Epithelial cell of proximal tubule (primary cell): Measurements from ENCODE around the gene RPS6KA2. TPM values are rescaled to one million over a fixed set of nuclear protein-coding genes. Genes with fewer than 3 reads are reported as not detected.

Experiments
- DNase-seq: peaks from one replicate; pipeline ENCODE4 v3.0.0-alpha.2; 2011; ENCODE audit warnings: low read depth
- H3K4me3 ChIP-seq: 2 replicates; pipeline ENCODE4 v1.5.1; 2011; ENCODE audit warnings: low read depth, mild to moderate bottlenecking, low read length
- CTCF ChIP-seq: conservative IDR thresholded peaks from 2 replicates; pipeline ENCODE4 v1.5.1; 2012; ENCODE audit warnings: low read depth, mild to moderate bottlenecking, low read length
- total RNA-seq: library from RNA; depleted of rRNA; stranded (reverse); fragments of >200 nt; gene quantifications from 2 replicates; pipeline ENCODE4 v1.2.3, GENCODE V29; 2015

RPS6KA2 gene
- total RNA-seq, 1 donor from 2014 or later: 20.8 TPM

- no peak for DNase-seq
- no peak for TF ChIP-seq CTCF
- H3K4me3 ChIP-seq: no peak overlapping the region
Measured at GRCh38 chr6:166436195-166437139, 190.6 kb downstream of the RPS6KA2 start.

- no peak overlapping the region for H3K4me3 ChIP-seq
- no peak for TF ChIP-seq CTCF
- DNase-seq: no peak
Measured at GRCh38 chr6:166435574-166435973, 191.5 kb downstream of the RPS6KA2 start.

GRCh38 chr6:166434336-166434735, 192.7 kb downstream of the RPS6KA2 start:
- H3K4me3 ChIP-seq: no peak overlapping the region
- TF ChIP-seq CTCF: no peak
- DNase-seq: no peak

GRCh38 chr6:166433096-166433495, 194.0 kb downstream of the RPS6KA2 start:
- no peak for DNase-seq
- no peak overlapping the region for H3K4me3 ChIP-seq
- TF ChIP-seq CTCF: no peak

GRCh38 chr6:166430269-166430668, 196.8 kb downstream of the RPS6KA2 start:
- no peak overlapping the region for H3K4me3 ChIP-seq
- TF ChIP-seq CTCF: no peak
- DNase-seq: no peak

- no peak overlapping the region for H3K4me3 ChIP-seq
- DNase-seq: no peak
- no peak for TF ChIP-seq CTCF
Measured at GRCh38 chr6:166424431-166424830, 202.6 kb downstream of the RPS6KA2 start.

- no peak for DNase-seq
- no peak for TF ChIP-seq CTCF
- H3K4me3 ChIP-seq: no peak overlapping the region
Measured at GRCh38 chr6:166423781-166424180, 203.3 kb downstream of the RPS6KA2 start.
